Esophagus mucosa (tissue), 1 donor: ENCODE measurements around the gene VWA5B1. TPM values are rescaled to one million over a fixed set of nuclear protein-coding genes. Genes with fewer than 3 reads are reported as not detected.
A peak's percentile ranks its signal among the peaks of the same experiment; 100 is the strongest.

ENCODE experiments used
- ATAC-seq: fragments of 200-7000 bp; cut with Tn5 transposase; one replicate; pipeline ENCODE4 v1.9.1; 2020
- total RNA-seq: library from RNA; stranded (reverse); gene quantifications from one replicate; pipeline ENCODE4 v1.2.4, GENCODE V29; 2023
- donor health status: DM: yes; HTN: yes; CAD: no.

The VWA5B1 gene
- total RNA-seq, 1 donor from 2014 or later, result not detected

GRCh38 chr1:20370698-20371097, 80.0 kb downstream of the VWA5B1 start:
- no peak for ATAC-seq

GRCh38 chr1:20371411-20371810, 80.7 kb downstream of the VWA5B1 start:
- ATAC-seq, result no peak

- no peak for ATAC-seq
Measured at GRCh38 chr1:20371883-20372282, 81.2 kb downstream of the VWA5B1 start.

GRCh38 chr1:20372676-20373075, 82.0 kb downstream of the VWA5B1 start:
- ATAC-seq, result no peak

- ATAC-seq, result no peak
Measured at GRCh38 chr1:20373286-20373685, 82.6 kb downstream of the VWA5B1 start.

- no peak for ATAC-seq
Measured at GRCh38 chr1:20373764-20374163, 83.1 kb downstream of the VWA5B1 start.

- ATAC-seq, result peak; percentile 56
Measured at GRCh38 chr1:20375563-20375962, 84.9 kb downstream of the VWA5B1 start.

- ATAC-seq, result no peak
Measured at GRCh38 chr1:20376171-20376570, 85.5 kb downstream of the VWA5B1 start.

- ATAC-seq, result peak; percentile 75
Measured at GRCh38 chr1:20376880-20377494, 86.3 kb downstream of the VWA5B1 start.

GRCh38 chr1:20377516-20378270, 87.0 kb downstream of the VWA5B1 start:
- no peak for ATAC-seq

GRCh38 chr1:20379075-20379474, 88.4 kb downstream of the VWA5B1 start:
- ATAC-seq, result no peak

- no peak for ATAC-seq
Measured at GRCh38 chr1:20380175-20380574, 89.5 kb downstream of the VWA5B1 start.

- ATAC-seq, result peak; percentile 35
Measured at GRCh38 chr1:20380616-20381035, 90.0 kb downstream of the VWA5B1 start.

GRCh38 chr1:20381045-20381641, 90.5 kb downstream of the VWA5B1 start:
- ATAC-seq, result no peak

- ATAC-seq, result no peak
Measured at GRCh38 chr1:20381961-20382360, 91.3 kb downstream of the VWA5B1 start.

- no peak for ATAC-seq
Measured at GRCh38 chr1:20382711-20383110, 92.0 kb downstream of the VWA5B1 start.

- no peak for ATAC-seq
Measured at GRCh38 chr1:20383631-20384030, 93.0 kb downstream of the VWA5B1 start.

- no peak for ATAC-seq
Measured at GRCh38 chr1:20385630-20386029, 95.0 kb downstream of the VWA5B1 start.

- no peak for ATAC-seq
Measured at GRCh38 chr1:20386323-20387081, 95.8 kb downstream of the VWA5B1 start.

- no peak for ATAC-seq
Measured at GRCh38 chr1:20389571-20389970, 98.9 kb downstream of the VWA5B1 start.

- ATAC-seq, result no peak
Measured at GRCh38 chr1:20390589-20391331, 100.1 kb downstream of the VWA5B1 start.

- ATAC-seq, result no peak
Measured at GRCh38 chr1:20395255-20395654, 104.6 kb downstream of the VWA5B1 start.
